ENCODE data around the gene VAV1.

Gene VAV1

DNA sequence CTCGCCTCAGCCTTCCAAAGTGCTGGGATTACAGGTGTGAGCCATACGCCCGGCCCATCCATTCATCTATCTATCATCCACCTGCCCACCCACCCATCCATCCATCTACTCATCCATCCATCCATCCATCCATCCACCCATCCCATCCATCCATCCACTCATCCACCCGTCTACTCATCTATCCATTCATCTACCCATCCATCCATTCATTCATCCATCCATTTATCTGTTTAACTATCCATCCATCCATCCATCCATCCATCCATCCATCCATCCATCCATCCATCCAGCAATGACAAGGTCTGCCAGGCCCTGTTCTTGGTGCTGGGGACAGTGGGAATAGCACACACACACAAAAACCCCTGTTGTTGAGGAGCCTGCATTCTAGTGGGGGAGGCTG, 4.5 kb downstream of the VAV1 start:
- no peak overlapping the region for H3K4me3 ChIP-seq (ENCODE audit: low read depth, low read length)

DNA sequence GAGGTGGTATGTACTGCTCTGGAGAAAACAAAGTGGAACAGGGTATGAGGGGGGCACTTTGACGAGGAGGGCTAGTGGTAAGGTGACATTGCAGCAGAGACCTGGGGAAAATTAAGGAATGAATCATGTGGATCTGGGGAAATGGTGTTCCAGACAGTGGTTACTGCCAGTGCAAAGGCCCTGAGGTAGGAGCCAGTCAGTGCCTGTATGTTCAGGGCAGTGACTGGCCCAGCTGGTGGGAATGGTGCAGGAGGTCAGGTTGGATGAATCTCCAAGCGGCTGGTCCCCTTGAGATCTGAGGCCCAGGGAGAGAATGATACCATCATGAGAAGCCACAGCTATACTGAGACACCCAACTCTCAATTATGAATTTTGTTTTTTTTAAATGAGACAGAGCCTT, 4.9 kb downstream of the VAV1 start:
- TF ChIP-seq MYC (IDR thresholded peaks at IDR 0.05; ENCODE audit: low read depth, low read length): no peak
- no peak for TF ChIP-seq POLR2A (IDR thresholded peaks at IDR 0.05; ENCODE audit: extremely low read depth, insufficient read length)
- TF ChIP-seq MAX (IDR thresholded peaks at IDR 0.05; ENCODE audit: low read depth, low read length): no peak
- TF ChIP-seq, protein P1, sequence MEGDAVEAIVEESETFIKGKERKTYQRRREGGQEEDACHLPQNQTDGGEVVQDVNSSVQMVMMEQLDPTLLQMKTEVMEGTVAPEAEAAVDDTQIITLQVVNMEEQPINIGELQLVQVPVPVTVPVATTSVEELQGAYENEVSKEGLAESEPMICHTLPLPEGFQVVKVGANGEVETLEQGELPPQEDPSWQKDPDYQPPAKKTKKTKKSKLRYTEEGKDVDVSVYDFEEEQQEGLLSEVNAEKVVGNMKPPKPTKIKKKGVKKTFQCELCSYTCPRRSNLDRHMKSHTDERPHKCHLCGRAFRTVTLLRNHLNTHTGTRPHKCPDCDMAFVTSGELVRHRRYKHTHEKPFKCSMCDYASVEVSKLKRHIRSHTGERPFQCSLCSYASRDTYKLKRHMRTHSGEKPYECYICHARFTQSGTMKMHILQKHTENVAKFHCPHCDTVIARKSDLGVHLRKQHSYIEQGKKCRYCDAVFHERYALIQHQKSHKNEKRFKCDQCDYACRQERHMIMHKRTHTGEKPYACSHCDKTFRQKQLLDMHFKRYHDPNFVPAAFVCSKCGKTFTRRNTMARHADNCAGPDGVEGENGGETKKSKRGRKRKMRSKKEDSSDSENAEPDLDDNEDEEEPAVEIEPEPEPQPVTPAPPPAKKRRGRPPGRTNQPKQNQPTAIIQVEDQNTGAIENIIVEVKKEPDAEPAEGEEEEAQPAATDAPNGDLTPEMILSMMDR (IDR thresholded peaks at IDR 0.05; ENCODE audit: low read depth, low read length): no peak
- DNase-seq (ENCODE audit: low read depth): no peak
- no peak overlapping the region for H3K4me3 ChIP-seq (ENCODE audit: low read depth, low read length)

More for the DNA sequence above, 4.5 kb downstream of the VAV1 start:
- DNase-seq (ENCODE audit: low read depth): no peak
- TF ChIP-seq, protein P1 (IDR thresholded peaks at IDR 0.05; ENCODE audit: low read depth, low read length): no peak
- no peak for TF ChIP-seq MYC (IDR thresholded peaks at IDR 0.05; ENCODE audit: low read depth, low read length)
- no peak for TF ChIP-seq POLR2A (IDR thresholded peaks at IDR 0.05; ENCODE audit: extremely low read depth, insufficient read length)
- TF ChIP-seq MAX (IDR thresholded peaks at IDR 0.05; ENCODE audit: low read depth, low read length): no peak

DNA sequence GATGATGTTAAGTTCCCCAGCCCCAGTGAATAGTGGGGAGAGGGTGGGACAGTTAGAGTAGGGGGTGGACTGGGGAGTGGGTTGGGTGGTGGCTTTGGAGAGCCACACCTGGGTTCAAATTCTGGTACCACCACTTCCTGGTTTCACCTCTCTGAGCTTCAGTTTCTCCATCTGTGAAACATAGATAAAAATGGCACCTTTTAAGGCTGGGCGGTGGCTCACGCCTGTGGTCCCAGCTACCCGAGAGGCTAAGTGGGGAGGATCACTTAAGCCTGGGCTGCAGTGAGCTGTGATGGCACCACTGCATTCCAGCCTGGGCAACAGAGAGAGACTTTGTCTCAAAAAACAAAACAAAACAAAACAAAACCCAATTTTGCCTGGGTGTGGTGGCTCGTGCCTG, 5.9 kb downstream of the VAV1 start:
- no peak overlapping the region for H3K4me3 ChIP-seq (ENCODE audit: low read depth, low read length)
- DNase-seq (ENCODE audit: low read depth): no peak
- TF ChIP-seq MYC (IDR thresholded peaks at IDR 0.05; ENCODE audit: low read depth, low read length) (no peak), MAX (IDR thresholded peaks at IDR 0.05; ENCODE audit: low read depth, low read length) (no peak), POLR2A (IDR thresholded peaks at IDR 0.05; ENCODE audit: extremely low read depth, insufficient read length) (no peak)
- TF ChIP-seq, protein P1 (IDR thresholded peaks at IDR 0.05; ENCODE audit: low read depth, low read length): no peak

- no peak overlapping the region for H3K4me3 ChIP-seq (ENCODE audit: low read depth, low read length)
- no peak for DNase-seq (ENCODE audit: low read depth)
- no peak for TF ChIP-seq MYC (IDR thresholded peaks at IDR 0.05; ENCODE audit: low read depth, low read length)
- TF ChIP-seq POLR2A (IDR thresholded peaks at IDR 0.05; ENCODE audit: extremely low read depth, insufficient read length): no peak
- TF ChIP-seq, protein P1 (IDR thresholded peaks at IDR 0.05; ENCODE audit: low read depth, low read length): no peak
- TF ChIP-seq MAX (IDR thresholded peaks at IDR 0.05; ENCODE audit: low read depth, low read length): no peak
These were observed 6.7 kb downstream of the VAV1 start for GRCh38 chr19:6779206-6779605.

GRCh38 chr19:6787393-6787792, 14.9 kb downstream of the VAV1 start:
- TF ChIP-seq, protein P1 (IDR thresholded peaks at IDR 0.05; ENCODE audit: low read depth, low read length): no peak
- TF ChIP-seq POLR2A (IDR thresholded peaks at IDR 0.05; ENCODE audit: extremely low read depth, insufficient read length) (no peak), MAX (IDR thresholded peaks at IDR 0.05; ENCODE audit: low read depth, low read length) (no peak), MYC (IDR thresholded peaks at IDR 0.05; ENCODE audit: low read depth, low read length) (no peak)
- no peak for DNase-seq (ENCODE audit: low read depth)
- no peak overlapping the region for H3K4me3 ChIP-seq (ENCODE audit: low read depth, low read length)

DNA sequence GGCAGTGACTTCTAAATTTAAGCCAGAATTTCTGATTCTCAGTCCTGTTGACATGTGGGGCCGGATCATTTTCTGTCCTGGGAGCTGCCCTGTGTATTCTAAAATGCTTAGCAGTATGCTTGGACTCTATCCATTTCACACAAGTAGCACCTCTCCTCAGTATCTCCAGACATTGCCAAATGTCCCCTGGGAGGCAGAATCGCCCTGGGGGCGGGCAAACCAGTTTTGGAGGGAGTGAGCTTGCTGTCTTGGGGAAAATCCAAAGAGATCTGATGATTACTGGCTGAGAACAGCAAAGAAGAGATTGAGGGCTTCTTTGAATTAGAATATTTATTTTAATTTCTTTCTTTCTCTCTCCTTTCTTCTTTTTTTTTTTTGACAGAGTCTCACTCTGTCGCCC, 16.4 kb downstream of the VAV1 start:
- TF ChIP-seq MYC (IDR thresholded peaks at IDR 0.05; ENCODE audit: low read depth, low read length) (no peak), POLR2A (IDR thresholded peaks at IDR 0.05; ENCODE audit: extremely low read depth, insufficient read length) (no peak), MAX (IDR thresholded peaks at IDR 0.05; ENCODE audit: low read depth, low read length) (no peak)
- TF ChIP-seq, protein P1 (IDR thresholded peaks at IDR 0.05; ENCODE audit: low read depth, low read length): no peak
- H3K4me3 ChIP-seq (ENCODE audit: low read depth, low read length): no peak overlapping the region
- peak; percentile 11 for DNase-seq (ENCODE audit: low read depth)
